Measurements from ENCODE around the gene HNRNPCL1.
"Not testable (repeated sequence)": the region's sequence is repeated elsewhere in the genome, so short reads cannot be mapped to it uniquely, and the experiment has no call there.

HNRNPCL1 gene

DNA sequence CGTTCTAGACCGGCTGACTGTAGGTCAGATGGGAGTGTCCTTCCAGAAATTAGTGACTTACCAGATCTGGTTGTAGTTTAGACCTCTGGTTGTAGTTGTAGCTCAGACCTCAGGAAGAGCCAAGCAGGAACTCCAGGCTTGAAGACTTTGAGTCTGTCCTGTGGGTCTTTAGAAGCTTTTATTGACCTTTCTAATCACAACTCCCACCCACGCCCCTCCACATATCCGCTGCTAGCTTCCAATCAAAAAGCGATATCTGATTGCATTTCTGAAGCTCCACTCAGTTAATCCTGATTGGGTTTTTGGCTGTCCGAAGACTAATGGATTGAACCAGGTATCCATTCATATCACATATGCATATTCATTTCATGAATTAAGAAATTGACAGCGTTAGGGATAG, at the start of gene HNRNPCL1:
Gene HNRNPCL1, minus strand, starts transcription at position 101 of the 400 bp plus-strand sequence. CDS start 431 bp downstream, outside the sequence.
- not testable (repeated sequence) for DNase-seq (ENCODE audit: low spot score)

DNA sequence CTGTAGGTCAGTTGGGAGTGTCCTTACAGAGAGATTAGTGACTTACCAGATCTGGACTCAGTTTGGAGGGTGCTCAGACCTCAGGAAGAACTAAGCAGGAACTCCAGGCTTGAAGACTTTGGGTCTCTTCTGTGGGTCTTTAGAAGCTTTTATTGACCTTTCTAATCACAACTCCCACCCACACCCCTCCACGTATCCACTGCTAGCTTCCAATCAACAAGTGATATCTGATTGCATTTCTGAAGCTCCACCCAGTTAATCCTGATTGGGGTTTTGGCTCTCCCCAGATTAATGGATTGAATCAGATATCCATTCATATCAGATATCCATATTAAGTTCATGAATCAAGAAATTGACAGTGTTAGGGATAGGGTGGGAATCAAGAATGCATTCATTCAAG, 49.6 kb upstream of the HNRNPCL1 start, which contains the start of gene PRAMEF10:
Gene PRAMEF10, minus strand, starts transcription at position 101 of the 400 bp plus-strand sequence. CDS start 2,423 bp downstream, outside the sequence.
- DNase-seq (ENCODE audit: low spot score) = not testable (repeated sequence)

DNA sequence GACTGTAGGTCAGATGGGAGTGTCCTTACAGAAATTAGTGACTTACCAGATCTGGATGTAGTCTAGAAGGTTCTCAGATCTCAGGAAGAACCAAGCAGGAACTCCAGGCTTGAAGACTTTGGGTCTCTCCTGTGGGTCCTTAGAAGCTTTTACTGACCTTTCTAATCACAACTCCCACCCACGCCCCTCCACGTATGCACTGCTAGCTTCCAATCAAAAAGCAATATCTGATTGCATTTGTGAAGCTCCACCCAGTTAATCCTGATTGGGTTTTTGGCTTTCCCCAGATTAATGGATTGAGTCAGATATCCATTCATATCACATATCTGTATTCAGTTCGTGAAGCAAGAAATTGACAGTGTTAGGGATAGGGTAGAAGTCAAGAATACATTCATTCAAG, 37.6 kb upstream of the HNRNPCL1 start, which contains the start of gene PRAMEF4:
Gene PRAMEF4, minus strand, starts transcription at position 101 of the 400 bp plus-strand sequence. CDS start 2,807 bp downstream, outside the sequence.
- DNase-seq (ENCODE audit: low spot score) = not testable (repeated sequence)

DNA sequence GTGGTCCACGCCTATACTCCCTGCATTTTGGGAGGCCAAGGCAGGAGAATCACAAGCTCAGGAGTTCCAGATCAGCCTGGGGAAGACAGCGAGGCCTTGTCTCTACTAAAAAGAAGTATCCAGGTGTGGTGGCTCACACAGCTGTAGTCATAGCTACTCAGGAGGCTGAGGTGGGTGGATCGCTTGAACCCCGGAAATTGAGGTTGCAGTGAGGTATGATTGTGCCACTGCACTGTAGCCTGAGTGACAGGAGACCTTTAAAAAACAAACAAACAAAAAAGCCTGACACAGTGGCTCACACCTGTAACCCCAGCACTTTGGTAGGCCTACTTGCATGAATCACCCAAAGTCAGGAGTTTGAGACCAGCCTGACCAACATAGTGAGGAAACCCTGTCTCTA, 29.9 kb upstream of the HNRNPCL1 start:
- DNase-seq (ENCODE audit: low spot score) = not testable (repeated sequence)

DNA sequence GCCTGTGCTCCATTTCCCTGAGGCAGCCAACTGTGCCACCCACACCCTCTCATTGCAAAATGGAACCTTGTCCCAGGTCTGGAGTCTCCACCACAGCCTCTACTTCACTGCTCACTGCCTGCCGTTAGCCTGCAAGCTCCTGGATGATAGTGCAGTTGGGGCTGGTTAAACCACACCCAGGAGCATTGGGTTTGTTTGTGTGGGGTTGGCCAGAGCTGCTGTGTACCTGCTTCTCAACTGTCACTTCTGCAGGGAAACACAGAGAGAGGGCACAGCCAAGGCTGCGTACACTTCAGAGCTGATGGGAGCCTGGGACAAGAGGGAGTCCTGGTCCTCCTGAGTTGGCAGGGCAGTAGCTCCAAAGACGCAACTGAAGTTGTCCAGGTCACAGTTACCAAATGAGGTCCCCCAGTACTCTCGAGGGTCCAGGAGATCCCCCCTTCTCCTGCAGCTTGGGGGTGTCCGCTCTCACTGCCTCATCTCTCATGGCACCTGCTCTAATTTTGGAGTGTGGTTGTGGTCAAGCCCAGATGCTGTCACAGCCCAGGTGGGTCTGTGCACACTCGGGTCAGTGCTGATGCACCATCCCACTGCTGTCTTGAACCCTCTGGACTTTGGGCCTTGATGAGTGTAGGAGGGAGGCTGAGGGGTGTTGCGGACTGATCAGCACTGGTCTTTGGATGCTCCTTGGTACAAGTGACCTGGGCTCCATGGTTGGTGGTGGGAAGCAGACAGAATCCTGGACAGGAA, 14.8 kb upstream of the HNRNPCL1 start:
- DNase-seq (ENCODE audit: low spot score) = not testable (repeated sequence)

DNA sequence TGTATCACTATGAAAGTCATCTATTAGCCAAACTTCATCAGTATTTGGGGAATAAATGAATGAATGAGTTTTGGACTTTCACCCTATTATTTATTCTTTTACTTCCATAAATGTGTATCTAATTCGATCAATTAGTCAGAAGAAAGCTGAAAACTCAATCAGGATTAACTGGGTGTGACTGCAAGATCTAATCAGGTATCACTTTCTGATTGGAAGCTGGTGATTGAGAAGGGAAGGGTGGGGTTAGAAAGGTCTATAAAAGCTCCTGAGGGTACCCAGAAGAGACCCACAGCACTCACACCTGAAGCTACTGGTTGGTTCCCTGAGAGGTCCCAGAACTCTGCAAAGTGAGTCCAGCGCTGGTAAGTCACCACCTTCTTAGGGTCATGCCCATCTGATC, 8.3 kb upstream of the HNRNPCL1 start, which contains the start of gene PRAMEF2:
Gene PRAMEF2, plus strand, starts transcription at position 301 of the 400 bp plus-strand sequence. CDS start 1,924 bp downstream, outside the sequence.
- not testable (repeated sequence) for DNase-seq (ENCODE audit: low spot score)

DNA sequence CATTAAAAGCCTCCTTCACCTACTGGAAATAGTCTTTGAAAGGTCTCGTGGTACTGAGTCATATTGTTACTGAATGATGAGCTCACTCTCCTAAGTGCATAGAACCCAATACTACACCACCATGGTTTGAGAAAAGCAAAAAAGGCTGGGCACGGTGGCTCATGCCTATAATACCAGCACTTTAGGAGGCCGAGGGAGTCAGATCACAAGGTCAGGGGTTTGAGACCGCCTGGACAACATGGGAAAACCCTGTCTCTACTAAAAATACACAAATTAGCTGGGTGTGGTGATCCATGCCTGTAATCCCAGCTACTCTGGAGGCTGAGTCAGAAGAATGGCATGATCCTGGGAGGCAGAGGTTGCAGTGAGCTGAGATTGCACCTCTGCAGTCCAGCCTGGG, 3.3 kb upstream of the HNRNPCL1 start:
- no peak for DNase-seq (ENCODE audit: low spot score)

DNA sequence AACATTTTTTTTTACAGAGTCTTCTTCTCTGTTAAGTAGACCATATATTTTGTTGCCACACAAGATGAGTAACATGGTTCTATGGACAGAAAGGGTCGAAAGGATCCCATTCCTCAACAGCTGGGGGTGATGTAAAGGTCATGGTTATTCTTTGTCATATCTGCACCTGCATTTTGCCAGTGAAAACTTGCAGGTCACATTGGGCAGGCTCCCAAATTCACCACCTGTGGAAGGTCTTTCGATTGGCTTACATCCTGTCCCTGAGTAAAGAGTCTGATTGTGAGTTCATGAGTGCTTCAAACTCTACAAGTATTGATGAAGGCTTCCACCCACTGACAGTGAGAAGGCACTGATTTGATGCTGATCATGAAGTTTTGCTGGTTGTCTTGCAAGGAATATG, 15.3 kb downstream of the HNRNPCL1 start:
- not testable (repeated sequence) for DNase-seq (ENCODE audit: low spot score)

DNA sequence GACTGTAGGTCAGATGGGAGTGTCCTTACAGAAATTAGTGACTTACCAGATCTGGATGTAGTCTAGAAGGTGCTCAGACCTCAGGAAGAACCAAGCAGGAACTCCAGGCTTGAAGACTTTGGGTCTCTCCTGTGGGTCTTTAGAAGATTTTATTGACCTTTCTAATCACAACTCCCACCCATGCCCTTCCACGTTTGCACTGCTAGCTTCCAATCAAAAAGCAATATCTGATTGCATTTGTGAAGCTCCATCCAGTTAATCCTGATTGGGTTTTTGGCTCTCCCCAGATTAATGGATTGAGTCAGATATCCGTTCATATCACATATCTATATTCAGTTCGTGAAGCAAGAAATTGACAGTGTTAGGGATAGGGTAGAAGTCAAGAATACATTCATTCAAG, 17.2 kb downstream of the HNRNPCL1 start, which contains the start of gene PRAMEF11:
Gene PRAMEF11, minus strand, starts transcription at position 101 of the 400 bp plus-strand sequence. CDS start 2,621 bp downstream, outside the sequence.
- not testable (repeated sequence) for DNase-seq (ENCODE audit: low spot score)

DNA sequence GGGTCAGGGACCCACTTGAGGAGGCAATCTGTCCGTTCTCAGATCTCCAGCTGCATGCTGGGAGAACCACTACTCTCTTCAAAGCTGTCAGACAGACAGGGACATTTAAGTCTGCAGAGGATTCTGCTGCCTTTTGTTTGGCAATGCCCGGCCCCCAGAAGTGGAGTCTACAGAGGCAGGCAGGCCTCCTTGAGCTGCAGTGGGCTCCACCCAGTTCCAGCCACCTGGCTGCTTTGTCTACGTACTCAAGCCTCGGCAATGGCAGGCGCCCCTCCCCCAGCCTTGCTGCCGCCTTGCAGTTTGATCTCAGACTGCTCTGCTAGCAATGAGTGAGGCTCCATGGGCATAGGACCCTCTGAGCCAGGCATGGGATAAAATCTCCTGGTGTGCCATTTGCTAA, 29.5 kb downstream of the HNRNPCL1 start:
- DNase-seq (ENCODE audit: low spot score) = not testable (repeated sequence)

DNA sequence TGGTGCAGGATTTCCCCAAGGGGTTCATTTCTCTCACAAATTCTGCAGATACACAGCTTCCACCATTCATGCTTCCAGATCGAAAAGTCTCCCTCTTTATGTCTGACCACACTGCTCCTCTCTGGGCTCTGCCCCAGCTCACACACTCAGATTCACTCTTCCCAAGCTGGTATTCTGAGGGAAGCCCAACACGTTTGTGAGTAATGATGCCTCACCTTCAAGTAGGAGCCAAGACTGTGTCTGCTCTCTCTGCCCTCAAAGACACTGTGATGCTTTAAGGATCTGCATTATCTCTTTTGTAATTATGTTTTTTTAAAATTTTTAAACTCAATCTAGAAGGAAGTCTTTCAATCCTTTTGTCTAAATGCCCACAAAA, 37.1 kb downstream of the HNRNPCL1 start:
- DNase-seq (ENCODE audit: low spot score) = no peak

DNA sequence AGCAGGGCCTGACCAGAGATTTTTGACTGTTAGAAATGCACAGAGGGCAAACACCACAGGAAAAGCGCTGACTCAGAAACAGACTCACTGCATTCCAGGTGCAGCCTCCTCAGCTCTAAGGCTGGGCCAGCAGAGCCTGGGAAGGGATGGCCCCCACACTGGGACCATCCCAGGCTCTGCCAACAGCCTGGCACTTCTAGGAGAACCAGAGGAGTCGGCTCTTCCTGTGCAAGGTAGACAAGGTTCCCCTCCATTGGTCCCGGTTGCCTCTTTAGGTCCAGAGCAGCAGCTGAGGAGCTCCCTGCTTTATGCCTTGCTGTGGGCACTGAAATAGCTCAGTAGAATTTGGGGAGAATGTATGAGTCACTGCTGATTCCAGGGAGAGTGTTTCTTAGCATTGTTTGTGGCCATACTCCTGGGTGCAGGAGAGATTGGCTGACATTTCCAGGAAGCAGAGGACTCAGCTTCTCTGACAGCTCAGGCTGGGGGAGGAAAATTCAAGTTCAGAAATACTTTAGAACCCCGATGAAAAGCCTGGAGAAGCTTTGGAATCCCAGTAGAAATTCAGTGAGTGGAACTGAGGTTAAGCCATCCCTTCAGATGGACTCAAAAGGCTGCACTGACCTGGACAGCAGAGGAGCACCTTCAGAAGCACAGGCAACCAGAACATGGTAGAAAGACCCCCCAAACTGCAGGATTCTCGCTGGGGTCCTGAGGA, 37.7 kb downstream of the HNRNPCL1 start:
- no peak for DNase-seq (ENCODE audit: low spot score)

DNA sequence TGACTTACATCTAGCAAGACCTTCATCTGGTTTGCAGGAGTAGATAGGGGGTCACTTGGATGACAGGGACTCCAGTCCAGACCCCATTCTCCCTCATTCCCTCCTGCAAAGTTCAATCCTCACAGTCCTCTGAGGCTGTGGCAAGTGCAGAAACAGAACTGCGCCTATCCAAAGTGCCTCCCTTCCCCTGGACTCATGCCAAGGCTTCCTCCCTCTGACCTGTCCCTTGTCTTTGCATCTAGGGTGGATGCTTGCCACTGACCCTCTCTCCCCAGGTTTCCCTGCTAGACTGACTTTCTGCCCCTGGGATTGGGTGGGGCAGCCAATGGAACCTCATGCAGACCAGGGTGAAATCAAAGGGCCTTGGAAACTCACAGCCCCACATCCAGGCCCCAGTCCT, 38.6 kb downstream of the HNRNPCL1 start:
- no peak for DNase-seq (ENCODE audit: low spot score)

DNA sequence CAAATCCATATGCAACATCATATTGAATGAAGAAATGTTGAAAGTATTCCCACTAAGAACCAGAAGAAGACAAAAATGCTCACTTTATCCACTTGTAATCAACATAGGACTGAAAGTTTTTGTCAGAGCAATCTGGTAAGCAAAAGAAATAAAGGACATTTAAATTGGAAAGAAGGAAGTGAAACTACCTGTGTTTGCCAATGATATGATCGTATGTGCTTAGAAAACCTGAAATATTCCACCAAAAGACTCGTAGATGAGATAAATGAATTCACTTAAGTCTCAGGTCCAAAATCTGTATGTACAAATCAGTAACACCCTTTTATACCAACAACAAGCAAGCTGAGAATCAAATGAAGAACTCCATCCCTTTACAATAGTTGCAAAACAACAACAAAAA, 48.8 kb downstream of the HNRNPCL1 start:
- no peak for DNase-seq (ENCODE audit: low spot score)

DNA sequence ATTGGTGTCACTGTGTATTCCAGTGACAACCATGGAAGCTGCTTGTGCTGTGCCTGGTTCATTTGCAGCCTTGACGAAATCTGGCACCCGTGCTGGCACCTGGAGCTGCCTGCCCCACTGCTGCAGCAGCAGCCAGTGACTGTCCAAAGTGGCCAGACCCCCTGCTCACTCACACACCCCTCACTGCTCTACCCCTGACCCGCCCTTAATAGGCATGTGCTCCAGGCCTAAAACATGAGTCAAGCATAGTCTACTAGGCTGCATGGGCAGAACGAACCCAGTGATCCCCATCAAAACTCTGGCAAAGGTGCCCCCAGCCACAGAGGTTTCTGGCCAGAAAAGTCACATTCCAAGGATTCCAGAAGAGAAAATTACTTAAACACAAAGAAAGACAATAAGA, 49.6 kb downstream of the HNRNPCL1 start:
- DNase-seq (ENCODE audit: low spot score) = no peak
